ENCODE measurements around the gene TBX21.

DNA sequence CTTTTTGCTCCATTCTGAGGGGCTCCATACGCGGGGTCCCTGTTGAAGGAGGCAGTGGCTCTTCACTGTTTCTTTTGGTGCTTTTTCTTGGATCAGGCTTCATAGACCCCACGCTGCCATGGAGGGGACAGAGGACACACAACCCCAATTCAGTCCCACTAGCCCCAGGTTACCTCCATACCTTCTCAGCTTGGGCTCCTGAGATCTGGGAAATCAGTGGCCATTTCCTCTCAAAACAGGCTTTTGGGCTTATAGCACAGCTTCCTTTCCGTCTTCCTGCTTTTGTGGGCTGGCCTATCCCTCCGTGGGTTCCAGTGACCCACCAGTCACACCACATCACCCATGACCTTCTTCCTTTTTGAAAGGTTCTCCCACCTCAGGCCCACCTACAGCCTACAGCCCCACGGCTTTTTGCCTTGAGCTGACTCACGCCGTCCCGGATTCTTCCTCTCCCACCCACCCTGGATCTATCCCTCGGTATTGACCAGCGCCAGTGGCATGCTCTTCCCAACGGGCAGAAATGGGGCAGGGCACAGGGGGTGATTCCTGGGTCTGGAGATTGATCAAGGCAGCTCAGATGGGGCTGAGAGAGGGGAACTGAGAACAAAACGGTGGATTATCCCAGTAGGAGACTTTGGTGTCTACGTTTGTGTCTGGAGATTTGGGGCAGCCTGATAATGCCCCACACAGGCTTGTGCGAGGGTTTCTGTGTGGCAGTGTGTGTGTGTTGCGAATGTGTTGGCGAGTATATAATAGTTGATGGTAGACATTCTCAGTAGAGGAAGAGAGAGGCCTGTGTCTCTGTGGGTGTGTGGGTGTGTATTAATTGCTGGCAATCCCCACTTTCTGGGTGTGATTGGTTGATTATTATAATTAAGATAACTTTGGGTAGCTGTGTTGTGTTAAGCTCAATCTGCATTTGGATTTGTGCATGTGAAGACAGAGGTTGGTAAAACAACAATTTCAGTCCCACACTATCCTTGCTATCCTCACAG, 3.8 kb downstream of the TBX21 start:
- TF ChIP-seq ZNF274 (IDR thresholded peaks at IDR 0.05; ENCODE audit: low read depth, low read length) (no peak), SUZ12 (IDR thresholded peaks at IDR 0.05; ENCODE audit: extremely low read depth, insufficient read depth, insufficient read length) (no peak), YY1 (IDR thresholded peaks at IDR 0.05; ENCODE audit: insufficient read depth, insufficient read length) (no peak)

Data from NT2/D1 (cell line).